ENCODE results near the gene GMPPA.

The GMPPA gene

DNA sequence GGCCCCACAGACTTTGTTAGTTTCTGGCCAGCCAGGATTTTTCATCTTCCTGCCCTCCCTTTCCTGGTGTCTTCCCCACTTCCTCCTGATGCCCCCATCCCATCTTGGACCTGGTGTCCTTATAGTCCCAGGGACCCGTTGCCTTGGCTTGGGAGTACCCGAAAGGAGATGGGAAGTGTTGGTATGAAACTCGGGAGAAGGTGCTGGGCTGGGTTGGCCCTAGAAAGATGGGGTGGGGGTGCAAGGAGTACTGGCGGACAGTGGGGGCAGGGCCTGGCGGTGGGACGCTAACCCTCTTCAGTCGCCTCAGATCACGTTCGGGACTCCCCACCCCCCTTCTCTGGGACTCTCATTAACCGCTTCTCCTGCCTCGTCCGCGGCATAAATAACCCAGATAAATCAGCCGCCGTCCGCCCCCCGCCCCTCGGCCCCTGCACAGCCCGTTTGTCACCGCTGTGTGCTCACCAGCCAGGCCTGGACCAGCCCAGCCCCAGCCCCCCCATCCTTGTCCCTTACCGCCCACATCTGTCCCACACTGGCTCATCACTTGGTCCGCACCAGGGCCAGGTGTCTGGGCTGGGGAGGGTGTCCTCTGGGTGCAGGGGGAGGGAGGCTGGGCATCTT is 11.9 kb downstream of the GMPPA start:
- no peaks in the 10 kb centered on the region for H3K9me3 ChIP-seq (ENCODE audit: severe bottlenecking)
- H3K36me3 ChIP-seq: peaks cover 10% of the 10 kb centered on the region
- H3K27ac ChIP-seq: peak overlapping the region; percentile 98
- peak; percentile 78 for DNase-seq
- TF ChIP-seq CTCF (IDR thresholded peaks at IDR 0.05; ENCODE audit: low read depth, low read length): no peak
- H3K27me3 ChIP-seq (ENCODE audit: insufficient read depth, low read depth, severe bottlenecking): no peaks in the 10 kb centered on the region
- peak overlapping the region; percentile 39 for H3K4me3 ChIP-seq (ENCODE audit: low read depth, low read length)

- DNase-seq: peak; percentile 93
- Histone ChIP-seq H3K27me3 (ENCODE audit: insufficient read depth, low read depth, severe bottlenecking) (no peaks in the 10 kb centered on the region), H3K9me3 (ENCODE audit: severe bottlenecking) (no peaks in the 10 kb centered on the region), H3K36me3 (peaks cover under 1% of the 10 kb centered on the region), H3K4me3 (ENCODE audit: low read depth, low read length) (peak overlapping the region; percentile 27), H3K27ac (peak overlapping the region; percentile 98)
- no peak for TF ChIP-seq CTCF (IDR thresholded peaks at IDR 0.05; ENCODE audit: low read depth, low read length)
Measured at GRCh38 chr2:219511547-219512325, 13.0 kb downstream of the GMPPA start.

GRCh38 chr2:219512524-219513216 is 14.0 kb downstream of the GMPPA start:
- H3K27me3 ChIP-seq (ENCODE audit: insufficient read depth, low read depth, severe bottlenecking): no peaks in the 10 kb centered on the region
- H3K4me3 ChIP-seq (ENCODE audit: low read depth, low read length): peak overlapping the region; percentile 26
- no peaks in the 10 kb centered on the region; the same call in 1 of the 2 replicates for H3K36me3 ChIP-seq
- H3K27ac ChIP-seq: peak overlapping the region; percentile 98
- peak; percentile 92 for DNase-seq
- no peak for TF ChIP-seq CTCF (IDR thresholded peaks at IDR 0.05; ENCODE audit: low read depth, low read length)
- H3K9me3 ChIP-seq (ENCODE audit: severe bottlenecking): no peaks in the 10 kb centered on the region

GRCh38 chr2:219513787-219514186 is 15.1 kb downstream of the GMPPA start:
- peak overlapping the region; percentile 98 for H3K27ac ChIP-seq
- DNase-seq: peak; percentile 61
- TF ChIP-seq CTCF (IDR thresholded peaks at IDR 0.05; ENCODE audit: low read depth, low read length): no peak
- H3K4me3 ChIP-seq (ENCODE audit: low read depth, low read length): peak overlapping the region; percentile 65
- no peaks in the 10 kb centered on the region; the same call in none of the 2 replicates for H3K36me3 ChIP-seq
- no peaks in the 10 kb centered on the region for H3K27me3 ChIP-seq (ENCODE audit: insufficient read depth, low read depth, severe bottlenecking)
- H3K9me3 ChIP-seq (ENCODE audit: severe bottlenecking): no peaks in the 10 kb centered on the region

DNA sequence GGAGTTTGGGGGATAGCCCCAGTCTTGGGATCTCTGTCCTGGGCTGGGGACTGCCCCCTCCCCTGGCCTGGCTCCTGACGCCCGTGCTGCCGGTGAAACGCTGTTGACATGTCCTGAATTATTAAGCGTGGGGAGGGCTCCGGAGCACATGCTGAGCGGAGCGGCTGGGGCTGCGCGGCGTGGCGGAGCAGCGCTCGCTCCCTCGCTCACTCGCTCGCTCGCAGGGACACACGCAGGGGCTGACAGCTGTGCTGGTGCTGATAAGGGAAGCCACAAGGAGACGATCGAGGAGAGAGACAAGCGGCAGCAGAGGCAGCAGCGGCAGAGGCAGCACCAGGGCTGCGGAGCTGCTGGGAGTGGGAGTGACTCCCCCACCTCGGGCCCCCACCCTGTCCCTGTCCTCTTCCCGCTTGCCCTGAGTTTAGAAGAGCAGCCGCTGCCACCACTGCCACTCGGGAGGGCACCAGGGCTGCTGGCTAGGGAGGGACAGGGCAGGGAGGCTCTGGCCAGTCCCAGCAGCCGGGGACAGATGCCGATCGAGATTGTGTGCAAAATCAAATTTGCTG is 15.6 kb downstream of the GMPPA start, which contains the start of gene ASIC4:
ASIC4 (plus strand) TSS at position 287 of the 566 bp plus-strand sequence; CDS start at position 530, 243 bp downstream.
- H3K36me3 ChIP-seq: no peaks in the 10 kb centered on the region; the same call in none of the 2 replicates
- no peaks in the 10 kb centered on the region for H3K27me3 ChIP-seq (ENCODE audit: insufficient read depth, low read depth, severe bottlenecking)
- no peaks in the 10 kb centered on the region for H3K9me3 ChIP-seq (ENCODE audit: severe bottlenecking)
- peak within 1 kb of the TSS; percentile 98 for H3K27ac ChIP-seq
- TF ChIP-seq CTCF (IDR thresholded peaks at IDR 0.05; ENCODE audit: low read depth, low read length): no peak
- peak within 1 kb of the TSS; percentile 65 for H3K4me3 ChIP-seq (ENCODE audit: low read depth, low read length)
- peak; percentile 55 for DNase-seq

Measured in WERI-Rb-1 (cell line).